KMS-11 (cell line): ENCODE results near the gene CFAP46.

ENCODE experiments used
- H2AFZ ChIP-seq: fragments of 200-600 bp; sonication (generic); 2 replicates; pipeline ENCODE4 v1.6.1; 2016; ENCODE audit warnings: antibody characterized with exemption, mixed run types, low read depth
- H3K27ac ChIP-seq: fragments of 200-600 bp; sonication (generic); 2 replicates; pipeline ENCODE4 v1.6.1; 2016; ENCODE audit warnings: mild to moderate bottlenecking, mixed run types
- H3K27me3 ChIP-seq: fragments of 200-600 bp; sonication (generic); 2 replicates; pipeline ENCODE4 v1.6.1; 2017; ENCODE audit warnings: mild to moderate bottlenecking, low read depth, mixed run types, moderate library complexity; ENCODE audit not compliant: insufficient read depth
- H3K36me3 ChIP-seq: fragments of 200-600 bp; sonication (generic); 2 replicates; pipeline ENCODE4 v1.6.1; 2017; ENCODE audit warnings: mild to moderate bottlenecking, mixed run types; ENCODE audit not compliant: insufficient read depth
- H3K4me1 ChIP-seq: fragments of 200-600 bp; sonication (generic); 2 replicates; pipeline ENCODE4 v1.6.1; 2016; ENCODE audit warnings: mild to moderate bottlenecking, low read depth, mixed run types; ENCODE audit not compliant: poor library complexity, severe bottlenecking
- H3K4me2 ChIP-seq: fragments of 200-600 bp; sonication (generic); 2 replicates; pipeline ENCODE4 v1.7.0; 2016; ENCODE audit warnings: mild to moderate bottlenecking, mixed run types
- H3K4me3 ChIP-seq: fragments of 200-600 bp; sonication (generic); IDR thresholded peaks from 2 replicates; pipeline ENCODE4 v1.6.1; 2017; ENCODE audit warnings: low read depth, low read length, mixed read lengths; ENCODE audit not compliant: insufficient read depth
- H3K79me2 ChIP-seq: fragments of 200-600 bp; sonication (generic); 2 replicates; pipeline ENCODE4 v1.6.1; 2016; ENCODE audit warnings: low read depth, mixed run types; ENCODE audit not compliant: insufficient read depth
- H3K9ac ChIP-seq: fragments of 200-600 bp; sonication (generic); 2 replicates; pipeline ENCODE4 v1.6.1; 2016; ENCODE audit warnings: mild to moderate bottlenecking, mixed run types
- H4K20me1 ChIP-seq: fragments of 200-600 bp; sonication (generic); 2 replicates; pipeline ENCODE4 v1.6.1; 2016; ENCODE audit warnings: mild to moderate bottlenecking, mixed run types; ENCODE audit not compliant: insufficient read depth
- TF ChIP-seq, protein P1 (sequence below): fragments of 200-600 bp; sonication (generic); conservative IDR thresholded peaks from 2 replicates; pipeline ENCODE4 v1.6.1; 2017; ENCODE audit warnings: low read depth, mild to moderate bottlenecking, antibody characterized with exemption, low read length, moderate library complexity, mixed read lengths

The CFAP46 gene

GRCh38 chr10:132881186-132881920 is 61.0 kb downstream of the CFAP46 start:
- Histone ChIP-seq H3K79me2 (no peaks in the 10 kb centered on the region), H3K4me3 (no peak overlapping the region), H3K27ac (no peak overlapping the region), H3K4me2 (no peak overlapping the region), H3K4me1 (no peaks in the 10 kb centered on the region), H4K20me1 (no peaks in the 10 kb centered on the region), H3K36me3 (no peaks in the 10 kb centered on the region), H3K9ac (no peak overlapping the region), H3K27me3 (peaks cover 33% of the 10 kb centered on the region; the same call in 1 of the 2 replicates), H2AFZ (no peak overlapping the region)
- TF ChIP-seq, protein P1, sequence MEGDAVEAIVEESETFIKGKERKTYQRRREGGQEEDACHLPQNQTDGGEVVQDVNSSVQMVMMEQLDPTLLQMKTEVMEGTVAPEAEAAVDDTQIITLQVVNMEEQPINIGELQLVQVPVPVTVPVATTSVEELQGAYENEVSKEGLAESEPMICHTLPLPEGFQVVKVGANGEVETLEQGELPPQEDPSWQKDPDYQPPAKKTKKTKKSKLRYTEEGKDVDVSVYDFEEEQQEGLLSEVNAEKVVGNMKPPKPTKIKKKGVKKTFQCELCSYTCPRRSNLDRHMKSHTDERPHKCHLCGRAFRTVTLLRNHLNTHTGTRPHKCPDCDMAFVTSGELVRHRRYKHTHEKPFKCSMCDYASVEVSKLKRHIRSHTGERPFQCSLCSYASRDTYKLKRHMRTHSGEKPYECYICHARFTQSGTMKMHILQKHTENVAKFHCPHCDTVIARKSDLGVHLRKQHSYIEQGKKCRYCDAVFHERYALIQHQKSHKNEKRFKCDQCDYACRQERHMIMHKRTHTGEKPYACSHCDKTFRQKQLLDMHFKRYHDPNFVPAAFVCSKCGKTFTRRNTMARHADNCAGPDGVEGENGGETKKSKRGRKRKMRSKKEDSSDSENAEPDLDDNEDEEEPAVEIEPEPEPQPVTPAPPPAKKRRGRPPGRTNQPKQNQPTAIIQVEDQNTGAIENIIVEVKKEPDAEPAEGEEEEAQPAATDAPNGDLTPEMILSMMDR: no peak

DNA sequence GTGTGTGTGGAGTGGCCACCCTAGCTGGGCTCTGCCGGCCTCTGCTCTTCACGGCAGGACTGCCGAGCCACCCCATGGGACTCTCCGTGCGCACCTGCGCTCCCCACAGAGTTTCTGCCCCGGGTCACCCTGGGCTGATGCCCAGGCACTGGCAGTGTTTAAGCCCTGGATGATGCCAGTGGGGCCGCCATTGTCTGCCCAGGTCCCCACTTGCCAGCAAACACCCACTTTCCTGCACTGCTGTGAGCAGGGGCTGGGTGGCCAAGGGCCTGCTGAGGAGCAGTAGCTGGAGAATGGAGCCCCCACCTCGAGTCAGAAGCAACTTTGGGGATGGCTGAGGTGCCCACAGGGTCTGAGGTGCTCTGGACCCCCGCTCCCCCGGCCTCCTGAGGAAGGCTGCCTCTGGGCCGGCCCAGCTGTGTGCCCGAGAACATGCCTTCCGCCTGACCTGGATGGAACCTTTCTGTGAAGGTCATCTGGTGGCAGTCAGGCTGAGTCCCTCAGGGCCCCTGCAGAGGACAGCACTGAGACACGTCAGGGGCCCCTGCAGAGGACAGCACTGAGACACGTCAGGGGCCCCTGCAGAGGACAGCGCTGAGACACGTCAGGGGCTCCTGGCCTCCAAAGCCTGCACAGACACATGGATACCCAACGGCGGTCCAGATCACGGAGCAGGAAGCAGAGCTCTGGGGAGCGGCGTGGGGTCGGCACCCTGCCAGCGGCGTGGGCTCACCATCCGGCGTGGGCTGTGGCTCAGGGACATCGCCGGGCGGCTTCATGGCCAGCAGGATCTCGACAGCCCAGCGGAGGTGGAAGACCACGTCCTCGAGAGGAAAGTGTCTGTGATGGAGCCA is 62.0 kb downstream of the CFAP46 start:
- no peak overlapping the region for H3K4me3 ChIP-seq
- H2AFZ ChIP-seq: no peak overlapping the region
- TF ChIP-seq, protein P1: no peak
- no peak overlapping the region for H3K9ac ChIP-seq
- H3K27me3 ChIP-seq: peaks cover 41% of the 10 kb centered on the region; the same call in 1 of the 2 replicates
- H3K4me1 ChIP-seq: no peaks in the 10 kb centered on the region
- no peaks in the 10 kb centered on the region for H3K36me3 ChIP-seq
- no peak overlapping the region for H3K4me2 ChIP-seq
- H4K20me1 ChIP-seq: no peaks in the 10 kb centered on the region
- H3K27ac ChIP-seq: no peak overlapping the region
- H3K79me2 ChIP-seq: no peaks in the 10 kb centered on the region

- Histone ChIP-seq H3K4me2 (no peak overlapping the region), H2AFZ (no peak overlapping the region)
Observed at GRCh38 chr10:132879408-132880127, 62.8 kb downstream of the CFAP46 start.

More at GRCh38 chr10:132879408-132880127, 62.8 kb downstream of the CFAP46 start:
- Histone ChIP-seq H3K27ac (no peak overlapping the region), H4K20me1 (no peaks in the 10 kb centered on the region), H3K4me1 (no peaks in the 10 kb centered on the region), H3K27me3 (peaks cover 41% of the 10 kb centered on the region; the same call in 1 of the 2 replicates), H3K4me3 (no peak overlapping the region), H3K9ac (no peak overlapping the region), H3K79me2 (no peaks in the 10 kb centered on the region), H3K36me3 (no peaks in the 10 kb centered on the region)
- TF ChIP-seq, protein P1: no peak
